Stimulated activated CD8-positive, alpha-beta memory T cell treated with anti-CD3 and anti-CD28 coated beads, Interleukin-12 subunit alpha, Interleukin-12 subunit beta, amount 100 ng/mL, for 24 hours (primary cell): ENCODE measurements around the gene ITGAX.
"Not testable (repeated sequence)": the region's sequence is repeated elsewhere in the genome, so short reads cannot be mapped to it uniquely, and the experiment has no call there.

ENCODE experiments used
- DNase-seq: peaks from one replicate; pipeline ENCODE4 v3.0.0-alpha.2; 2020; ENCODE audit errors: extremely low read depth

Gene ITGAX

DNA sequence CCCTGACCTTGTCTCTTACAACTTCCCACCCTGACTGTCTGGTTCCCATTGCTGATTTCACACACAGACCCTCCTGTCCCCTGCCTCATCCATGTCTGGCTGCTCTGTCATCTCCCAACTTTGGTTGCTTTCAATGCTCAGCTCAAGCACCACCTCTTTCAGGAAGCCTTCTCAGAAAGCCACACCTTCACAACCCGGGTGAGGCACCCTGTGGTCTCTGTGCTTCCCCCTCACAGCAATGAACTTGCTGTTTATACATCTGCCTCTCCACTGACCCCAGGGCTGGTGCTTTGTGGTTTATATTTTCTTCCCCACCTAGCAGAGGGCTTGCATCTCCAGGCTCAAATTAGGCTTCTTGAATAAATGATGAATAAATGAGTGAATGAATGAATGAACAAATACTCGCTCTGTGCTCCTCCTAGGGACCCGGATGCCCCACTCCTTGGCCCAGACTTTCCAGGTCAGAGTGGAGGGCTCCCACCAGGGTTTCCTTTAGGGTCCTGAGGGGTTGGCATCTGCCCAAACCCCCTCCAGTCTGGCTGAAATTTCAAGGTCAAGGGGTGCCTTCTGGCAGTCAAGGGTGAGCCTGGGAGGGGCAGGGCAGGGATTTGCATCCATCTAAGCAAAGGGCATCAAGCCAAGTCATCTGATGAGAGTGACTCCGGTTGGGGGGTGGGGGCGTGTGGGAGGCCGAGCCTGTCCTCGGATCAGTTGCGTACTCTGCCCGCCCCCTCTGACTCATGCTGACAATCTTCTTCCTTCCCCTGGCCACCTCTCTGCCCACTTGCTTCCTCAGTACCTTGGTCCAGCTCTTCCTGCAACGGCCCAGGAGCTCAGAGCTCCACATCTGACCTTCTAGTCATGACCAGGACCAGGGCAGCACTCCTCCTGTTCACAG, at the start of gene ITGAX:
Gene ITGAX, plus strand, starts transcription at position 783 of the 898 bp plus-strand sequence. Its CDS starts 79 bp downstream, at position 862.
- peak; percentile 58 for DNase-seq

DNA sequence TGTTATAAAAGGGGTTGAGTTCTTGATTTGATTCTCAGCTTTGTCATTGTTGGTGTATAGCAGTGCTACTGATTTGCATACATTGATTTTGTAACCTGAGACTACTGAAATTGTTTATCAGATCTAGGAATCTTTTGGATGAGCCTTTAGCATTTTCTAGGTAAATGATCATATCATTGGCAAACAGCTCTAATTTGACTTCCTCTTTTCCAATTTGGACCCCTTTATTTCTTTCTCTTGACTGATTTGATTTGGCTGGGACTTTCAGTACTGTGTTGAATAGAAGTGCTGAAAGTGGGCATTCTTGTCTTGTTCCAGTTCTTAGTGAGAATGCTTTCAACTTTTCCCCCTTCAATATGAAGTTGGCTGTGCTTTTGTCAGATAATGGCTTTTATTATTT, 49.8 kb upstream of the ITGAX start:
- no peak for DNase-seq

DNA sequence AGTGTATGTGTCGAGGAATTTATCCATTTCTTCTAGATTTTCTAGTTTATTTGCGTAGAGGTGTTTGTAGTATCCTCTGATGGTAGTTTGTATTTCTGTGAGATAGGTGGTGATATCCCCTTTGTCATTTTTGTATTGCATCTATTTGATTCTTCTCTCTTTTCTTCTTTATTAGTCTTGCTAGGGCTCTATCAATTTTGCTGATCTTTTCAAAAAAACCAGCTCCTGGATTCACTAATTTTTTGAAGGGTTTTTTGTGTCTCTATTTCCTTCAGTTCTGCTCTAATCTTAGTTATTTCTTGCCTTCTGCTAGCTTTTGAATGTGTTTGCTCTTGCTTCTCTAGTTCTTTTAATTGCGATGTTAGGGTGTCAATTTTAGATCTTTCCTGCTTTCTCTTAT, 46.6 kb upstream of the ITGAX start:
- DNase-seq = not testable (repeated sequence)

DNA sequence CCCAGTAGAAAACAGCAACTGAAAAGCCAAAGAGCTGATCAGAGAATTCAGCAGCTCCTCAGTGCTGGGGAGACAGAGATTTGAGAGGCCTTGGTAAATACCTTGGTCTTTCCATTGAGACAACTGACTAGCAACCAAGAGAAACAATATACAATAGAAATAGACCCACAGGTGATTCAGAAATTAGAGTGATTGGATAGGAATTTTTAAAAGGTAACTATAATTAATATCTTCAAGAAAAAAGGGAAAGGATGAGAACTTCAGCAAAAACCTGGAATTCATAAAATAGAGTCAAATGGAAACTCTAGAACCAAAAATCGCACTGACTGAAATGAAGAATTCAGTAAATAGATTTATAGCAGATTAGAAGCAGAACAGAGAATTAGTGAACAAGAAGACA, 32.5 kb upstream of the ITGAX start:
- no peak for DNase-seq

- DNase-seq = no peak
Measured at GRCh38 chr16:31323959-31324629, 30.9 kb upstream of the ITGAX start.

DNA sequence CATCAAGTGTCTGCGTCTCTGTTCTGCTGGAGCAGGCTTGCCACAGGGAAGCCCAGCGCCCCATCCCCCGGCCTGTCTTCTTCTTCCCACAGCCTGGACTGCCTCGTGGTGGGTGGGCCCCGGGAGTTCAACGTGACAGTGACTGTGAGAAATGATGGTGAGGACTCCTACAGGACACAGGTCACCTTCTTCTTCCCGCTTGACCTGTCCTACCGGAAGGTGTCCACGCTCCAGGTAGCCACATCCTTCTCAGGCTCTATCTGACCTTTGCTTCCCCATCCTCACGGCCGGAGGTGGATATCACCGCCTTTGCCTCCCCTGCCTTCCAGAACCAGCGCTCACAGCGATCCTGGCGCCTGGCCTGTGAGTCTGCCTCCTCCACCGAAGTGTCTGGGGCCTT, 29.8 kb upstream of the ITGAX start:
- DNase-seq = no peak

- DNase-seq = no peak
Measured at GRCh38 chr16:31327646-31328225, 27.2 kb upstream of the ITGAX start.

GRCh38 chr16:31328322-31329052, 26.5 kb upstream of the ITGAX start:
- no peak for DNase-seq

- DNase-seq = no peak
Measured at GRCh38 chr16:31329671-31330552, 25.1 kb upstream of the ITGAX start.

DNA sequence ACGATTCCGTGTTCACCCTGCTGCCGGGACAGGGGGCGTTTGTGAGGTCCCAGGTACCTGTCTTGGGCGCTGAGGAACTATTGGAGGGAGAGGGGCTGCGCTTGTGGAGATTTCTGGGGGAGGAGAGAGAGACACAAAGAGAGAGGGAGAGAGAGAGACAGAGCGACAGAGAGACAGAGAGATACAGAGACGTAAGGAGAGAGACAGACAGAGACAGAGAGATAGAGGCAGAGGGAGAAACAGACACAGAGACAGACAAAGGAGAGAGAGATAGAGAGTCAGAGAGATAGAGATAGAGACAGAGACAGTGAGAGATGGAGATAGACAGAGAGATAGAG, 24.5 kb upstream of the ITGAX start:
- DNase-seq = no peak

- DNase-seq = no peak
Measured at GRCh38 chr16:31331141-31331764, 23.7 kb upstream of the ITGAX start.

DNA sequence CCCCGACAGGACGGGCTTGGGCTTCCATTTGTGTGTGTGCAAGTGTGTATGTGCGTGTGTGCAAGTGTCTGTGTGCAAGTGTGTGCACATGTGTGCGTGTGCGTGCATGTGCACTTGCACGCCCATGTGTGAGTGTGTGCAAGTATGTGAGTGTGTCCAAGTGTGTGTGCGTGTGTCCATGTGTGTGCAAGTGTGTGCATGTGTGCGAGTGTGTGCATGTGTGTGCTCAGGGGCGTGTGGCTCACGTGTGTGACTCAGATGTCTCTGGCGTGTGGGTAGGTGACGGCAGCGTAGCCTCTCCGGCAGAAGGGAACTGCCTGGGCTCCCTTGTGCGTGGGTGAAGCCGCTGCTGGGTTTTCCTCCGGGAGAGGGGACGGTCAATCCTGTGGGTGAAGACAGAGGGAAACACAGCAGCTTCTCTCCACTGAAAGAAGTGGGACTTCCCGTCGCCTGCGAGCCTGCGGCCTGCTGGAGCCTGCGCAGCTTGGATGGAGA, 23.1 kb upstream of the ITGAX start:
- no peak for DNase-seq

DNA sequence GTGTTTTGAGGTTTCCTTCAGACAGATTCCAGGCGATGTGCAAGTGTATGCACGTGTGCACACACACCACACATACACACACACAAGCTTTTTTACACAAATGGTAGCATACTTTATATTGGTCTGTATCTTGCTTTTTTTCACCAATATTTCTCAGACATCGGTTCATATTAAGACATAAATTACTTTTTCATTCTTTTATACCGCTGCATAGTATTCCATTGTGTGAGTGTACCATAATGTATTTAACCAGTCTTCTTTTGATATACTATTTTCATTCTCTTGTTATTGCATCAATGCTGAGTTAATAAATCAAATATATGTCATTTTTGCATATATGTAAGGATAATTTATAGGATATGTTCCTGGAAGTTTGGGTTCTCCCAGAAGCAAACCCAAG, 22.4 kb upstream of the ITGAX start:
- no peak for DNase-seq

GRCh38 chr16:31333686-31334649, 21.0 kb upstream of the ITGAX start:
- DNase-seq = no peak

DNA sequence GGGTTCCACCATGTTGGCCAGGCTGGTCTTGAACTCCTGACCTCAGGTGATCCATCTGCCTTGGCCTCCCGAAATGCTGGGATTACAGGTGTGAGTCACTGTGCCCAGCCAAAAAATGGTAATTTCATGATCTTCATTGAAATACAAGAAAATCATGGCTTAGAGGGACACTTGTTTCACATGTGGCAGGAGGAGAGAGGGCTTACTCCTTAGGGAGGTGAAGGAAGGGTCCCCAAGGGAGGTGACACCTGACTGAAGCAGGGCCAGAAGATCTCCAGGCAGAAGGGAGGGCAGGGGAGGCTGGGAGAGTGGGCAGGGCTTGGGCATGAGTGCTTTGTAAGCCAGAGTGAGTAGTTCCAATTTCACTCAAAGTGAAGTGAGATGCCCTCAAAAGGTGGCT, 20.0 kb upstream of the ITGAX start:
- no peak for DNase-seq

GRCh38 chr16:31335431-31335830, 19.5 kb upstream of the ITGAX start:
- no peak for DNase-seq

GRCh38 chr16:31338166-31338685, 16.8 kb upstream of the ITGAX start:
- DNase-seq = not testable (repeated sequence)

DNA sequence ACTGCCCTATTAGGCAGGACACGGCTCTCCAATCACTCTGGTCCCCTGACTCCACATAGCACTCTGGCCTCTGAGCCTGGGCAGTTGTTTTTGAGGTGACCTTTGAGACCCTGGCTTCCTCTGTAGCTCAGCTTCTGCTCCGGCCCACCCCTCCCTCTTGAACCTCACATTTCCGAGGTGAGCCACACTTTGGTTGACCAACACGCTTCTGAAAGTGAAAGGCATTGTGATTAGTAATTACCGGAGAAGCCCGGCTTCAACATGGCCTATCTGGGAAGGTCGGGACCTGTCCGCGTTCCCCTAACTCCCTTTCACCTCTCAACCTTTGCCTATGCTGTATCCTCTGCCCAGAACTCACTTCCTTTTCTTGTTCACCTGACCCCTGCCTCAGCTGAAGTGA, 10.3 kb upstream of the ITGAX start:
- DNase-seq = no peak

DNA sequence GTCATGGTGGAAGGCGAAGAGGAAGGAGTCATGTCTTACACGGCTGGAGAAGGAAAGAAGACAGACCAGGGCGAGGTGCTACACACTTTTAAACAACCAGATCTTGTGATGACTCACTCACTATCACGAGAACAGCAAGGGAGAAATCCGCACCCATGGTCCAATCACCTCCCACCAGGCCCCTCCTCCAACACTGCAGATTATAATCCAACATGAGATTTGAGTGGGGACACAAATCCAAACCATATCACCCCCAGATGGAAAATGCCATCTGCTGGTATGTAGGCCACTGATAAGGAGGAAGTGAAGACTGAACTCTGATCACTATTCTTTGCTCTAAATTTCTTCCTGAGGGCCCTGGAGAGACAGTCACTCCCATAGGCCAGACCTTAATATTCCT, 7.5 kb upstream of the ITGAX start:
- DNase-seq = no peak
